Esophagus (tissue), 2 donors: ENCODE results near the gene DDN. TPM values are rescaled to one million over a fixed set of nuclear protein-coding genes. Genes with fewer than 3 reads are reported as not detected.

Source experiments
- polyA plus RNA-seq, 2 donors: library from polyadenylated mRNA; stranded (reverse); fragments of 200-250 nt; gene quantifications; one replicate each; pipeline ENCODE4 v1.2.3, GENCODE V29; 2013
- donor health status: healthy with polysubstance abuse.
- donor health status: Bipolar disorder and iron deficiency.

Gene DDN
- polyA plus RNA-seq, 2 donors, result 0.12 to 0.29 TPM

Other genes starting within 250 kb of the DDN start
- 10 to 100 TPM in 1 of 2 donors, 1 to 10 TPM in 1; 7.2 to 18.5 TPM for gene ADCY6, start 210.3 kb downstream of the DDN start, polyA plus RNA-seq
- gene CACNB3, start 180.9 kb downstream of the DDN start, polyA plus RNA-seq, result 10 to 100 TPM; 21.5 to 24.3 TPM
- gene DDX23, start 147.2 kb downstream of the DDN start, polyA plus RNA-seq, result 10 to 100 TPM; 26.2 to 37.5 TPM
- 1 to 10 TPM; 2.6 to 3.9 TPM for gene RND1, start 133.5 kb downstream of the DDN start, polyA plus RNA-seq
- gene FKBP11, start 73.9 kb downstream of the DDN start, polyA plus RNA-seq, result 10 to 100 TPM; 20.4 to 28.3 TPM
- 10 to 100 TPM; 58.5 to 71.5 TPM for gene ARF3, start 41.9 kb downstream of the DDN start, polyA plus RNA-seq
- gene WNT10B, start 27.6 kb downstream of the DDN start, polyA plus RNA-seq, result 1 to 10 TPM; 1.6 to 2.1 TPM
- gene WNT1, start 21.1 kb downstream of the DDN start, polyA plus RNA-seq, result under 1 TPM in 1 of 2 donors, not detected in 1; 0.05 TPM
- 10 to 100 TPM; 52.5 to 54.7 TPM for gene PRKAG1, start 19.4 kb upstream of the DDN start, polyA plus RNA-seq
- 10 to 100 TPM; 13.2 to 46.6 TPM for gene KMT2D, start 61.4 kb upstream of the DDN start, polyA plus RNA-seq
- under 1 TPM; 0.24 to 0.39 TPM for gene RHEBL1, start 70.6 kb upstream of the DDN start, polyA plus RNA-seq
- gene DHH, start 95.4 kb upstream of the DDN start, polyA plus RNA-seq, result under 1 TPM; 0.06 to 0.21 TPM
- gene LMBR1L, start 111.5 kb upstream of the DDN start, polyA plus RNA-seq, result 10 to 100 TPM; 28.3 to 36.2 TPM
- 100 to 1,000 TPM; 255 to 693 TPM for gene TUBA1B, start 132.0 kb upstream of the DDN start, polyA plus RNA-seq
- gene TUBA1A, start 189.7 kb upstream of the DDN start, polyA plus RNA-seq, result 10 to 100 TPM; 19.6 to 74.9 TPM